ENCODE results near the gene GP1BB. TPM values are rescaled to one million over a fixed set of nuclear protein-coding genes. Genes with fewer than 3 reads are reported as not detected.

The GP1BB gene
- total and polyA plus RNA-seq, 10 of the 15 experiments (the other 5 are each of a cell fraction or from before 2014, with no cell fraction given): 0.05 to 0.28 (median 0.28) TPM; not detected in 7

DNA sequence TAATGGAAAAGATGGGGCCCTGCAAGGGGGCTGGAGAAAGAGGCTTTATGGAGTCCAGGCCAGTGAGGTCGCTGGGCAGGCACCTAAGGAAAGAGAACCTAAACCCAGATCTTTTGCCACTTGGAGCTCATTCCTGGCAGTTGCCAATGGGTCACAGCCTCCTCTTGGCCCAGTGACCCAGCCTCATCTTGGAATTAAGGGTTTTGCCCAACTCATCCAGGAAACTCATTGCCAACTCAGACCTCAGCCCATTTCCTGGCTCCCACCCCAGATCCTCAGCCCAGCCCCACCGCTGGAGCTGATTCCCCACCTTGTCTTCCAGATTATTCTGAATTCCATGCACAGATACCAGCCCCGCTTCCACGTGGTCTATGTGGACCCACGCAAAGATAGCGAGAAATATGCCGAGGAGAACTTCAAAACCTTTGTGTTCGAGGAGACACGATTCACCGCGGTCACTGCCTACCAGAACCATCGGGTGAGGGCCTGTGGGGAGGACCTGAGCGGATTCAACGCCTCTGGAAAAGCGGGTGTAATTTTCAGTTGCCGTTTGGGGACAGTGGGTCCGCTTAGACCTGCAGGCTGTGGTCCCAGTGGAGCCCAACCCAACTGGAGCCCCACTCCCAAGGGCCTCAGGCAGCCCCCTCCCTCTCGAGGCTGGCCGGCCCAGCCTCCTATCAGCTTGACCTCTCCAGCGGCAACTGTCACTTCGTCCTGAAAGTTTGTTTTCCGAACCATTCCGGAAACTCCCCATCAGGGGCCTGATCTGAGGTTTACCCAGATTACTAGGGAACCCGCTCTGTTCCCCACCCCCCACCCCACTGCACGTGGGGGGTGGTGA, 41.5 kb downstream of the GP1BB start:
- ChIA-PET SMC1A (ENCODE audit: uncharacterized antibody, unreplicated experiment) (no interaction called here), POLR2A (no interaction called here), RAD21 (ENCODE audit: unreplicated experiment) (no interaction called here), CTCF (no interaction called here)
- ATAC-seq: no peak
- no peak overlapping the region for H2AFZ ChIP-seq (ENCODE audit: control insufficient read depth, low read depth, low read length)
- TF ChIP-seq IKZF1 (conservative IDR thresholded peaks at IDR 0.05): no peak
- no peak for TF ChIP-seq NR2F1 (conservative IDR thresholded peaks at IDR 0.05)
- TF ChIP-seq RBBP5 (conservative IDR thresholded peaks at IDR 0.05): no peak
- no peak for TF ChIP-seq NR2C1 (IDR thresholded peaks at IDR 0.05)
- TF ChIP-seq RAD51 (IDR thresholded peaks at IDR 0.05): no peak
- no peak for TF ChIP-seq SMAD1 (IDR thresholded peaks at IDR 0.05; ENCODE audit: low read depth, partially characterized antibody)
- TF ChIP-seq SPI1 (IDR thresholded peaks at IDR 0.05; ENCODE audit: borderline replicate concordance, insufficient read depth, low read depth, low read length): no peak
- TF ChIP-seq, protein P1, sequence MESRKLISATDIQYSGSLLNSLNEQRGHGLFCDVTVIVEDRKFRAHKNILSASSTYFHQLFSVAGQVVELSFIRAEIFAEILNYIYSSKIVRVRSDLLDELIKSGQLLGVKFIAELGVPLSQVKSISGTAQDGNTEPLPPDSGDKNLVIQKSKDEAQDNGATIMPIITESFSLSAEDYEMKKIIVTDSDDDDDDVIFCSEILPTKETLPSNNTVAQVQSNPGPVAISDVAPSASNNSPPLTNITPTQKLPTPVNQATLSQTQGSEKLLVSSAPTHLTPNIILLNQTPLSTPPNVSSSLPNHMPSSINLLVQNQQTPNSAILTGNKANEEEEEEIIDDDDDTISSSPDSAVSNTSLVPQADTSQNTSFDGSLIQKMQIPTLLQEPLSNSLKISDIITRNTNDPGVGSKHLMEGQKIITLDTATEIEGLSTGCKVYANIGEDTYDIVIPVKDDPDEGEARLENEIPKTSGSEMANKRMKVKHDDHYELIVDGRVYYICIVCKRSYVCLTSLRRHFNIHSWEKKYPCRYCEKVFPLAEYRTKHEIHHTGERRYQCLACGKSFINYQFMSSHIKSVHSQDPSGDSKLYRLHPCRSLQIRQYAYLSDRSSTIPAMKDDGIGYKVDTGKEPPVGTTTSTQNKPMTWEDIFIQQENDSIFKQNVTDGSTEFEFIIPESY (IDR thresholded peaks at IDR 0.05): no peak
- no peaks in the 10 kb centered on the region for H3K9me3 ChIP-seq (replicated peaks; ENCODE audit: control insufficient read depth, insufficient read depth, low read length)
- no peak overlapping the region for H3K4me2 ChIP-seq (ENCODE audit: control insufficient read depth, insufficient read depth)
- WGBS (ENCODE audit: insufficient coverage, insufficient replicate concordance, low lambda C conversion rate, missing lambda C conversion rate): 58% methylated on average over 25 of the region's 25 CpGs
- no peak overlapping the region for H3K27ac ChIP-seq (ENCODE audit: control insufficient read depth, insufficient read depth)
- H3K4me1 ChIP-seq (ENCODE audit: control insufficient read depth, insufficient read depth, low read length): no peaks in the 10 kb centered on the region
- H3K36me3 ChIP-seq (ENCODE audit: control insufficient read depth in 2 of 2, insufficient read depth in 2 of 2, low read length in 1 of 2): no peaks in the 10 kb centered on the region
- BruUV-seq (replicated peaks): no TSS peak
- H3K79me2 ChIP-seq (ENCODE audit: control insufficient read depth, insufficient read depth, low read length): no peaks in the 10 kb centered on the region
- no peak for FAIRE-seq
- H3K4me3 ChIP-seq: no peak overlapping the region
- H4K20me1 ChIP-seq (ENCODE audit: control insufficient read depth, insufficient read depth): no peaks in the 10 kb centered on the region
- no peak overlapping the region for H3K9ac ChIP-seq (ENCODE audit: control insufficient read depth, insufficient read depth, low read length)
- in situ Hi-C loops (cut with MboI) (no loop called here), intact Hi-C loops (cut with micrococcal nuclease; ENCODE audit: unreplicated experiment) (no loop called here)
- no peak for DNase-seq (ENCODE audit: low read depth, low spot score)
- H3K27me3 ChIP-seq (replicated peaks in 1 of 2; ENCODE audit: control insufficient read depth in 2 of 2, insufficient read depth in 2 of 2, low read length in 1 of 2): peaks cover 4 to 16% of the 10 kb centered on the region in 2 experiments
